Measurements from ENCODE around the gene TRIML1.

GRCh38 chr4:188162698-188163097, 23.5 kb downstream of the TRIML1 start:
- TF ChIP-seq CREB1 (IDR thresholded peaks at IDR 0.05; ENCODE audit: low read depth): no peak
- TF ChIP-seq TAF1 (IDR thresholded peaks at IDR 0.05; ENCODE audit: low read depth): no peak
- TF ChIP-seq YY1 (IDR thresholded peaks at IDR 0.05; ENCODE audit: low read depth): no peak
- TF ChIP-seq FOXM1 (IDR thresholded peaks at IDR 0.05; ENCODE audit: borderline replicate concordance, low read depth): no peak
- TF ChIP-seq, protein P1, sequence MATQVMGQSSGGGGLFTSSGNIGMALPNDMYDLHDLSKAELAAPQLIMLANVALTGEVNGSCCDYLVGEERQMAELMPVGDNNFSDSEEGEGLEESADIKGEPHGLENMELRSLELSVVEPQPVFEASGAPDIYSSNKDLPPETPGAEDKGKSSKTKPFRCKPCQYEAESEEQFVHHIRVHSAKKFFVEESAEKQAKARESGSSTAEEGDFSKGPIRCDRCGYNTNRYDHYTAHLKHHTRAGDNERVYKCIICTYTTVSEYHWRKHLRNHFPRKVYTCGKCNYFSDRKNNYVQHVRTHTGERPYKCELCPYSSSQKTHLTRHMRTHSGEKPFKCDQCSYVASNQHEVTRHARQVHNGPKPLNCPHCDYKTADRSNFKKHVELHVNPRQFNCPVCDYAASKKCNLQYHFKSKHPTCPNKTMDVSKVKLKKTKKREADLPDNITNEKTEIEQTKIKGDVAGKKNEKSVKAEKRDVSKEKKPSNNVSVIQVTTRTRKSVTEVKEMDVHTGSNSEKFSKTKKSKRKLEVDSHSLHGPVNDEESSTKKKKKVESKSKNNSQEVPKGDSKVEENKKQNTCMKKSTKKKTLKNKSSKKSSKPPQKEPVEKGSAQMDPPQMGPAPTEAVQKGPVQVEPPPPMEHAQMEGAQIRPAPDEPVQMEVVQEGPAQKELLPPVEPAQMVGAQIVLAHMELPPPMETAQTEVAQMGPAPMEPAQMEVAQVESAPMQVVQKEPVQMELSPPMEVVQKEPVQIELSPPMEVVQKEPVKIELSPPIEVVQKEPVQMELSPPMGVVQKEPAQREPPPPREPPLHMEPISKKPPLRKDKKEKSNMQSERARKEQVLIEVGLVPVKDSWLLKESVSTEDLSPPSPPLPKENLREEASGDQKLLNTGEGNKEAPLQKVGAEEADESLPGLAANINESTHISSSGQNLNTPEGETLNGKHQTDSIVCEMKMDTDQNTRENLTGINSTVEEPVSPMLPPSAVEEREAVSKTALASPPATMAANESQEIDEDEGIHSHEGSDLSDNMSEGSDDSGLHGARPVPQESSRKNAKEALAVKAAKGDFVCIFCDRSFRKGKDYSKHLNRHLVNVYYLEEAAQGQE (IDR thresholded peaks at IDR 0.05; ENCODE audit: low read depth): no peak
- TF ChIP-seq EP300 (IDR thresholded peaks at IDR 0.05; ENCODE audit: borderline replicate concordance): no peak
- TF ChIP-seq MAX (IDR thresholded peaks at IDR 0.05): no peak
- TF ChIP-seq TEAD4 (IDR thresholded peaks at IDR 0.05): no peak
- TF ChIP-seq CEBPB (IDR thresholded peaks at IDR 0.05): no peak
- no peak for TF ChIP-seq ZBTB7A (IDR thresholded peaks at IDR 0.05; ENCODE audit: low read depth)
- no peak for TF ChIP-seq EGR1 (IDR thresholded peaks at IDR 0.05)
